DND-41 (cell line): ENCODE data around the gene ZNF33A.
A peak's percentile ranks its signal among the peaks of the same experiment; 100 is the strongest.

Experiments used
- ATAC-seq: fragments of 200-7000 bp; cut with Tn5 transposase; 3 replicates; pipeline ENCODE4 v1.9.1; 2021; ENCODE audit warnings: low read depth; ENCODE audit not compliant: insufficient read depth
- DNase-seq: peaks from one replicate; pipeline ENCODE4 v3.0.0-alpha.2; 2020
- H2AFZ ChIP-seq: 2 replicates; pipeline ENCODE4 v1.6.0; 2012; ENCODE audit warnings: low read depth, low read length
- H3K27ac ChIP-seq: 2 replicates; pipeline ENCODE4 v1.5.1; 2012; ENCODE audit warnings: low read length, inconsistent platforms
- H3K27me3 ChIP-seq: fragments of 200-600 bp; sonication (generic); 2 replicates; pipeline ENCODE4 v1.6.0; 2012; ENCODE audit warnings: low read length, mild to moderate bottlenecking, inconsistent platforms; ENCODE audit not compliant: insufficient read depth, poor library complexity
- H3K36me3 ChIP-seq: 2 replicates; pipeline ENCODE4 v1.5.1; 2012; ENCODE audit warnings: low read length, inconsistent platforms; ENCODE audit not compliant: insufficient read depth
- H3K4me1 ChIP-seq: 2 replicates; pipeline ENCODE4 v1.5.1; 2012; ENCODE audit warnings: mild to moderate bottlenecking, low read length; ENCODE audit not compliant: insufficient read depth
- H3K4me2 ChIP-seq: 2 replicates; pipeline ENCODE4 v1.6.0; 2012; ENCODE audit warnings: mild to moderate bottlenecking, moderate library complexity, low read length, inconsistent platforms; ENCODE audit not compliant: insufficient read depth
- H3K4me3 ChIP-seq, 2 experiments: fragments of 200-600 bp in 1 of 2; shearing (Covaris generic) in 1 of 2; 2 replicates each; pipeline ENCODE4 v1.5.1; 2012 to 2016; ENCODE audit warnings: inconsistent platforms in 2 of 2, low read length in 2 of 2, mild to moderate bottlenecking in 2 of 2, low read depth in 1 of 2, moderate library complexity in 1 of 2
- H3K79me2 ChIP-seq: 2 replicates; pipeline ENCODE4 v1.6.0; 2012; ENCODE audit warnings: low read length, inconsistent platforms; ENCODE audit not compliant: insufficient read depth
- H3K9ac ChIP-seq: 2 replicates; pipeline ENCODE4 v1.6.0; 2012; ENCODE audit warnings: low read depth, mild to moderate bottlenecking, inconsistent platforms, low read length, moderate library complexity
- H3K9me3 ChIP-seq: 2 replicates; pipeline ENCODE4 v1.5.1; 2012; ENCODE audit warnings: low read length, moderate library complexity, mild to moderate bottlenecking, inconsistent platforms; ENCODE audit not compliant: insufficient read depth, severe bottlenecking
- H4K20me1 ChIP-seq: 2 replicates; pipeline ENCODE4 v1.6.0; 2012; ENCODE audit warnings: low read length; ENCODE audit not compliant: insufficient read depth
- EZH2 ChIP-seq: IDR thresholded peaks from 3 replicates; pipeline ENCODE4 v1.6.1; 2012; ENCODE audit warnings: borderline replicate concordance, low read depth, mild to moderate bottlenecking, moderate library complexity, low read length, inconsistent platforms; ENCODE audit not compliant: severe bottlenecking
- TF ChIP-seq, protein P1 (sequence below): IDR thresholded peaks from 2 replicates; pipeline ENCODE4 v1.5.1; 2012; ENCODE audit warnings: borderline replicate concordance, low read length, moderate library complexity, mild to moderate bottlenecking; ENCODE audit not compliant: poor library complexity, severe bottlenecking; ENCODE audit errors: extremely low read depth

ZNF33A gene

DNA sequence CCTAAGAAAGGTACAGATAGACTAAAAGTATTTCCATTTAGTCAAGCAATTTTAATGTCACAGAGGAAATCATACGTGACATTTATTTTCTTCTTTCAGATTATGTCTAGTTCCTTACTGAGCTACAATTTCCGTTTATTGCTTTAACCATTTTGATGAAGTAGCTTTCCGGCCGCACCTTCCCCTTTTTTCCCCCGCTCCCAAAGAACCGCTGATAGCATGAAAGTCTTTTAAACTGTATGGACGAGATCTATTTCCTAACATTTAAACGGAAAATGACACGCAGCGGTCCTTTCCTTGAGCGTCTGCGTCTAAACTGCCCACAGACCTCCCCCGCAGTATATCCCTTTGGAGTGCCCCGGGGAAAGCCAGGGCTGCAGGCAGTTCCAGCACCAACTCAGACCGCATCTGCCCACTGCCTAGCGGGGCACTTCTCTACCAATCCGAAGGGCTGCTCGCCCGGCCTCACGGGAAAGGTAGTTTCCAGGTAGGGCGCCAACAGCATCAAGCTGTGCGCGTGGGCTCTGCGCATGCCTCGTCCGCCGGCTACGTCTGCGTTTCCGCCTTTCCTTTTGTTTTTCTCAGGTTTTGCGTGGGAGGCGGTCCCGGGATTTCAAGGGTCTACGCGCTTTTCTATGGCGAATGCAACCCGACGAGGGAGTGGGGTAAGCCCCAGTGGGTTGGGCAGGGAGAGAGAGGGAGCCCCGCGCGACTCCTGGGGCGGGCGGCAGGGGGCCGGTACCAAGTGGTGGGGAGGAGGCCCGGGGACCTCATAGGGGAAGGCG lies at the start of gene ZNF33A:
Gene ZNF33A, plus strand, starts transcription at position 557 of the 785 bp plus-strand sequence. CDS start 1,667 bp downstream, outside the sequence.
- TF ChIP-seq EZH2 = no peak
- TF ChIP-seq, protein P1, sequence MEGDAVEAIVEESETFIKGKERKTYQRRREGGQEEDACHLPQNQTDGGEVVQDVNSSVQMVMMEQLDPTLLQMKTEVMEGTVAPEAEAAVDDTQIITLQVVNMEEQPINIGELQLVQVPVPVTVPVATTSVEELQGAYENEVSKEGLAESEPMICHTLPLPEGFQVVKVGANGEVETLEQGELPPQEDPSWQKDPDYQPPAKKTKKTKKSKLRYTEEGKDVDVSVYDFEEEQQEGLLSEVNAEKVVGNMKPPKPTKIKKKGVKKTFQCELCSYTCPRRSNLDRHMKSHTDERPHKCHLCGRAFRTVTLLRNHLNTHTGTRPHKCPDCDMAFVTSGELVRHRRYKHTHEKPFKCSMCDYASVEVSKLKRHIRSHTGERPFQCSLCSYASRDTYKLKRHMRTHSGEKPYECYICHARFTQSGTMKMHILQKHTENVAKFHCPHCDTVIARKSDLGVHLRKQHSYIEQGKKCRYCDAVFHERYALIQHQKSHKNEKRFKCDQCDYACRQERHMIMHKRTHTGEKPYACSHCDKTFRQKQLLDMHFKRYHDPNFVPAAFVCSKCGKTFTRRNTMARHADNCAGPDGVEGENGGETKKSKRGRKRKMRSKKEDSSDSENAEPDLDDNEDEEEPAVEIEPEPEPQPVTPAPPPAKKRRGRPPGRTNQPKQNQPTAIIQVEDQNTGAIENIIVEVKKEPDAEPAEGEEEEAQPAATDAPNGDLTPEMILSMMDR = no peak
- Histone ChIP-seq H2AFZ (peak within 1 kb of the TSS; percentile 90), H4K20me1 (no peaks in the 10 kb centered on the region), H3K4me2 (peak within 1 kb of the TSS; percentile 64), H3K9me3 (no peaks in the 10 kb centered on the region), H3K36me3 (peaks cover 23% of the 10 kb centered on the region), H3K4me1 (peaks cover 25% of the 10 kb centered on the region), H3K4me3 (peak within 1 kb of the TSS; percentile 33 to 61), H3K27ac (peak within 1 kb of the TSS; percentile 88), H3K9ac (peak within 1 kb of the TSS; percentile 69), H3K79me2 (peaks cover 40% of the 10 kb centered on the region), H3K27me3 (no peaks in the 10 kb centered on the region)
- DNase-seq (peak; percentile 90), ATAC-seq (peak; percentile 83)

DNA sequence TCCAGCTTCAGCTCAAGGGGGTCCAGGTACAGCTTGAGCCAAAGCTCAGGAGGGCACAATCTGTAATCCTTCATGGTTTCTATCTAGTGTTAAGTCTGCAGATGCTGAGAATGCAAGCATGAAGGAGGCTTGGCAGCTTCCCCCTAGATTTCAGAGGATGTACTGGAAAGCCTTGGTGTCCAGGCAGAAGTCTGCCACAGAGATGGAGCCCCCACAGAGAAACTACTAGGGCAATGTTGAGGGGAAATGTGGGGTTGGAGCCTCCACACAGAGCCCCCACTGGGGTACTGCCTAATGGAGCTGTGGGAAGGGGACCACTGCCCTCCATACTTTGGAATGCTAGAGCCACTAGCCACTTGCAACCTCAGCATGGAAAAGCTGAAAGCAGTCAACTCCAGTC lies 45.5 kb upstream of the ZNF33A start:
- peaks cover 30% of the 10 kb centered on the region for H3K9me3 ChIP-seq
- H3K36me3 ChIP-seq = peaks cover 15% of the 10 kb centered on the region
- H2AFZ ChIP-seq = no peak overlapping the region
- H3K4me1 ChIP-seq = no peaks in the 10 kb centered on the region
- no peak for ATAC-seq
- no peak for TF ChIP-seq EZH2
- TF ChIP-seq, protein P1 = no peak
- H3K4me2 ChIP-seq = no peak overlapping the region
- H3K4me3 ChIP-seq = no peak overlapping the region
- DNase-seq = peak; percentile 11
- H3K9ac ChIP-seq = no peak overlapping the region
- H3K27ac ChIP-seq = no peak overlapping the region
- no peaks in the 10 kb centered on the region for H4K20me1 ChIP-seq
- no peaks in the 10 kb centered on the region for H3K79me2 ChIP-seq
- H3K27me3 ChIP-seq = no peaks in the 10 kb centered on the region

DNA sequence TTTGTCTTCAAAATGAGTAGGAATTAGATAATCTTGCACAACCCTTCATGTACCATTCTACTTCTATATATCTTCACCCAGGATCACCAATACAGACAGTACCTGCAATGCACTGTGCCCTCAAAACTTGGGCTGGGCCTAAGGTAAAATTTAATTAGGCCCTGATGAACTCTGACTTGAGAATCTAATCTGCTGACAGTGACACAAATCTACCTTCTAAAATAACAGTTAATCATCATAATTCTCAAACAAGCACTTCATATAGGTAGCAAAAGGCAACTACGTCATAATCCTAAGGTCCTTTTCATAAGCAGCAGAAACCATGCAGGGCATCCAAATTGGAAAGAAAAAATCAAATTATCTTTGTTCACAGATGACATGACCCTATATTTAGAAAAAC lies 38.1 kb upstream of the ZNF33A start:
- no peak for TF ChIP-seq EZH2
- TF ChIP-seq, protein P1 = no peak
- ATAC-seq (no peak), DNase-seq (no peak)
- H3K9me3 ChIP-seq = no peaks in the 10 kb centered on the region
- no peak overlapping the region for H3K27ac ChIP-seq
- no peak overlapping the region for H2AFZ ChIP-seq
- H4K20me1 ChIP-seq = no peaks in the 10 kb centered on the region
- H3K4me3 ChIP-seq = no peak overlapping the region
- no peak overlapping the region for H3K9ac ChIP-seq
- peaks cover 7% of the 10 kb centered on the region for H3K79me2 ChIP-seq
- H3K27me3 ChIP-seq = no peaks in the 10 kb centered on the region
- peaks cover 4% of the 10 kb centered on the region for H3K36me3 ChIP-seq
- peaks cover 25% of the 10 kb centered on the region for H3K4me1 ChIP-seq
- H3K4me2 ChIP-seq = no peak overlapping the region
